ENCODE results near the gene CCDC24.

The CCDC24 gene

DNA sequence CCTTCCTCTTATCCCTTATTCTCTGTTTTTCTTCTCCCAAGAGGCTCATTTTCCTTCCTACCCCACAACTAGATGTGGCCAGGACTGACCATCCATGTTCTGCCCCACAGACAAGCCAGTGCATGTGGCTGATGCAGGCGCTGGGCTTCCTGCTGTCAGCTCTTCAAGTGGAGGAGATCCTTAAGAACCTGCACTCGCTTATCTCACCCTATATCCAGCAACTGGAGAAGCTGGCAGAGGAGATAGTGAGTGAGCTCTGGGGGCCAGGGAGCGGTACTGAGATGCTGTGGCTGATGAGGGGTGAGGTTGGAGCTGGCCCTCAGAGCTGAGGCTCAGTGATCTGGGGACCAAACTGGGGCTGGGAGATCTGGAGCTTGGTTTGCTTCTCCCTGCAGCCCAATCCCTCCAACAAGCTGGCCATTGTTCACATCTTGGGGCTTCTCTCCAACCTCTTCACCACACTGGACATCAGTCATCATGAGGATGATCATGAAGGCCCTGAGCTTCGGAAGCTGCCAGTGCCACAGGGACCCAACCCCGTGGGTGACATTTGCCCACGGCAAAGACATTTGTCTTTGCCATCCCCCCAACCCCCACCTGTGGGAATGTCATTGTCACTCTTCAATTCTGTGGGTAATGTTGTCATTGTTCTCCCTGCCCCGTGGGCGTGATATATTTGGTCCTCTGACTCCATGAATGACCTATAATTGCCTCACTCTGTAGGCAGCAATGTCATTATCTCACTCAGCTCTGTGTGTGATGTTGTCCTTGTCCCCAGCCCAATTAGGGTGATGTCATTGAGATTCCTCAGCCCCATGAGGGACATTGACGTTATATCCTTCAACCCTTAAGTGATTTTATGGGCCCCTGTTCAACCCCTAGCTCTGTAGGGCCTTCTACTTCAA lies 32.8 kb upstream of the CCDC24 start:
- H3K36me3 ChIP-seq (ENCODE audit: insufficient read depth, low read length) = no peaks in the 10 kb centered on the region
- no peaks in the 10 kb centered on the region for H3K9me2 ChIP-seq (replicated peaks; ENCODE audit: low read depth, low read length)
- TF ChIP-seq EZH2phosphoT487 (IDR thresholded peaks at IDR 0.05; ENCODE audit: borderline replicate concordance) = no peak
- TF ChIP-seq, protein P1, sequence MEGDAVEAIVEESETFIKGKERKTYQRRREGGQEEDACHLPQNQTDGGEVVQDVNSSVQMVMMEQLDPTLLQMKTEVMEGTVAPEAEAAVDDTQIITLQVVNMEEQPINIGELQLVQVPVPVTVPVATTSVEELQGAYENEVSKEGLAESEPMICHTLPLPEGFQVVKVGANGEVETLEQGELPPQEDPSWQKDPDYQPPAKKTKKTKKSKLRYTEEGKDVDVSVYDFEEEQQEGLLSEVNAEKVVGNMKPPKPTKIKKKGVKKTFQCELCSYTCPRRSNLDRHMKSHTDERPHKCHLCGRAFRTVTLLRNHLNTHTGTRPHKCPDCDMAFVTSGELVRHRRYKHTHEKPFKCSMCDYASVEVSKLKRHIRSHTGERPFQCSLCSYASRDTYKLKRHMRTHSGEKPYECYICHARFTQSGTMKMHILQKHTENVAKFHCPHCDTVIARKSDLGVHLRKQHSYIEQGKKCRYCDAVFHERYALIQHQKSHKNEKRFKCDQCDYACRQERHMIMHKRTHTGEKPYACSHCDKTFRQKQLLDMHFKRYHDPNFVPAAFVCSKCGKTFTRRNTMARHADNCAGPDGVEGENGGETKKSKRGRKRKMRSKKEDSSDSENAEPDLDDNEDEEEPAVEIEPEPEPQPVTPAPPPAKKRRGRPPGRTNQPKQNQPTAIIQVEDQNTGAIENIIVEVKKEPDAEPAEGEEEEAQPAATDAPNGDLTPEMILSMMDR (conservative IDR thresholded peaks at IDR 0.05; ENCODE audit: low read length) = no peak
- no peak overlapping the region for H3K4me2 ChIP-seq (ENCODE audit: low read depth, low read length, poor library complexity, severe bottlenecking)
- H2AFZ ChIP-seq (ENCODE audit: low read length) = no peak overlapping the region
- no peaks in the 10 kb centered on the region for H3K9me3 ChIP-seq (ENCODE audit: insufficient read depth, low read depth, low read length)
- no peaks in the 10 kb centered on the region for H3K27me3 ChIP-seq (ENCODE audit: insufficient read depth, low read length, poor library complexity, severe bottlenecking)
- no peaks in the 10 kb centered on the region for H4K20me1 ChIP-seq (ENCODE audit: insufficient read depth, low read length, poor library complexity, severe bottlenecking)
- H3K4me1 ChIP-seq (ENCODE audit: insufficient read depth, low read length, poor library complexity, severe bottlenecking) = no peaks in the 10 kb centered on the region
- H3K4me3 ChIP-seq (ENCODE audit: low read length, poor library complexity, severe bottlenecking) = no peak overlapping the region
- no peaks in the 10 kb centered on the region for H3K79me2 ChIP-seq (ENCODE audit: insufficient read depth, low read length)
- H3K9ac ChIP-seq (ENCODE audit: low read depth, low read length, poor library complexity, severe bottlenecking) = no peak overlapping the region
- no peaks in the 10 kb centered on the region for H3F3A ChIP-seq (ENCODE audit: low read depth)

DNA sequence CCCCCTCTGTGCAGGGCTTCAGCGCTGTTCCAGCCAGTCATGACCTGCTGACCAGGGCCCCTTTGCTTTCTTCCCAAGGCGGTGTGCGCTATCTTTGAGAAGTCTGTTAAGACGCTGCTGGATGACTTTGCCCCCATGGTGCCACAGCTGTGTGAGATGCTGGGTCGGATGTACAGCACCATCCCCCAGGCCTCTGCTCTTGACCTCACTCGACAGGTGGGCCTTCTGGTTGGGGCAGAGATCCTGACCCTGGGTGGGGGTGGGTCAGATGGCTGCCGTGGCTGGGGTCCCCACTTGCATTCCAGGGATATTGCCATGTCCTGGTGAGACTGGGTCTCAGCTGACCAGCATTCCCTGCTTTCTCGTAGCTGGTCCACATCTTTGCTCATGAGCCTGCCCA lies 30.6 kb upstream of the CCDC24 start:
- Histone ChIP-seq H3K27me3 (ENCODE audit: insufficient read depth, low read length, poor library complexity, severe bottlenecking) (no peaks in the 10 kb centered on the region), H3F3A (ENCODE audit: low read depth) (no peaks in the 10 kb centered on the region), H3K9me3 (ENCODE audit: insufficient read depth, low read depth, low read length) (no peaks in the 10 kb centered on the region), H3K36me3 (ENCODE audit: insufficient read depth, low read length) (no peaks in the 10 kb centered on the region), H2AFZ (ENCODE audit: low read length) (no peak overlapping the region), H3K79me2 (ENCODE audit: insufficient read depth, low read length) (no peaks in the 10 kb centered on the region), H4K20me1 (ENCODE audit: insufficient read depth, low read length, poor library complexity, severe bottlenecking) (no peaks in the 10 kb centered on the region), H3K9me2 (replicated peaks; ENCODE audit: low read depth, low read length) (no peaks in the 10 kb centered on the region), H3K4me2 (ENCODE audit: low read depth, low read length, poor library complexity, severe bottlenecking) (no peak overlapping the region), H3K4me1 (ENCODE audit: insufficient read depth, low read length, poor library complexity, severe bottlenecking) (no peaks in the 10 kb centered on the region), H3K4me3 (ENCODE audit: low read length, poor library complexity, severe bottlenecking) (no peak overlapping the region), H3K9ac (ENCODE audit: low read depth, low read length, poor library complexity, severe bottlenecking) (no peak overlapping the region)
- no peak for TF ChIP-seq EZH2phosphoT487 (IDR thresholded peaks at IDR 0.05; ENCODE audit: borderline replicate concordance)
- TF ChIP-seq, protein P1 (conservative IDR thresholded peaks at IDR 0.05; ENCODE audit: low read length) = no peak

GRCh38 chr1:43961692-43962091 lies 29.7 kb upstream of the CCDC24 start:
- Histone ChIP-seq H4K20me1 (ENCODE audit: insufficient read depth, low read length, poor library complexity, severe bottlenecking) (no peaks in the 10 kb centered on the region), H3F3A (ENCODE audit: low read depth) (no peaks in the 10 kb centered on the region), H3K9me2 (replicated peaks; ENCODE audit: low read depth, low read length) (no peaks in the 10 kb centered on the region), H3K4me3 (ENCODE audit: low read length, poor library complexity, severe bottlenecking) (no peak overlapping the region), H3K4me1 (ENCODE audit: insufficient read depth, low read length, poor library complexity, severe bottlenecking) (no peaks in the 10 kb centered on the region), H2AFZ (ENCODE audit: low read length) (no peak overlapping the region), H3K9me3 (ENCODE audit: insufficient read depth, low read depth, low read length) (no peaks in the 10 kb centered on the region), H3K4me2 (ENCODE audit: low read depth, low read length, poor library complexity, severe bottlenecking) (no peak overlapping the region), H3K27me3 (ENCODE audit: insufficient read depth, low read length, poor library complexity, severe bottlenecking) (no peaks in the 10 kb centered on the region), H3K36me3 (ENCODE audit: insufficient read depth, low read length) (no peaks in the 10 kb centered on the region), H3K9ac (ENCODE audit: low read depth, low read length, poor library complexity, severe bottlenecking) (no peak overlapping the region), H3K79me2 (ENCODE audit: insufficient read depth, low read length) (no peaks in the 10 kb centered on the region)
- TF ChIP-seq, protein P1 (conservative IDR thresholded peaks at IDR 0.05; ENCODE audit: low read length) = no peak

Data from Loucy (cell line).